Left ventricle myocardium superior (tissue), 1 donor: Measurements from ENCODE around the gene TERC. TPM values are rescaled to one million over a fixed set of nuclear protein-coding genes. Genes with fewer than 3 reads are reported as not detected.
"Not testable (repeated sequence)": the region's sequence is repeated elsewhere in the genome, so short reads cannot be mapped to it uniquely, and the experiment has no call there.

ENCODE experiments used
- ATAC-seq: fragments of 200-7000 bp; cut with Tn5 transposase; one replicate; pipeline ENCODE4 v1.9.1; 2020; ENCODE audit warnings: mild to moderate bottlenecking, moderate library complexity
- DNase-seq: peaks from one replicate; pipeline ENCODE4 v3.0.0-alpha.2; 2020
- intact Hi-C: fragments of 100-400 bp; cut with micrococcal nuclease; formaldehyde crosslinking; loops from one replicate; pipeline ENCODE4 v1.11.0; 2022
- total RNA-seq: library from RNA; stranded (reverse); fragmentation: NEBNext Ultra II Directional; extraction: Animal tissue kit (Norgen Biotek cat#: 25700); gene quantifications from one replicate; pipeline ENCODE4 v1.2.1, GENCODE V29; 2021
- donor health status: DM: no; HTN: yes; CAD: no; lungs with severe emphysema.

Gene TERC
- total RNA-seq, 1 donor from 2014 or later = 3.5 TPM

DNA sequence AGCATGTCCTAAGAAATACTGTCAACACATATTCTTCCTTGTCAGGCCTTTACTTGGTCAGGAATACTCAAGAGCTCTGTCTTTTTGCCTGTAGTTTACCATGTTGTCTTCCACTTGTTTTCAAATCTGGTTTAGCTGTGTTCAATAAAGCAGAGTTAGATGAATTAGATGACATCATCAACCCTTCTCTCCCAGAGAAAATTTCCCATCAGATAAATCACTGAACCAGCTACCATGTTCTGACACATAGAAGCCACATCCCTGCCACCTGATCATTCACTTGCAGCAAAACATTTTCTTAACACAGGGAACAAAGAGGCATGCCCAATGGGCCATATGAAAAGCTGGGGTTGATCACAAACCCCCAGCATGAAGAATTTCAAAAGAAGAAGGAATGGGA lies 42.1 kb downstream of the TERC start:
- no peak for DNase-seq
- intact Hi-C loops = no loop called here
- ATAC-seq = no peak

DNA sequence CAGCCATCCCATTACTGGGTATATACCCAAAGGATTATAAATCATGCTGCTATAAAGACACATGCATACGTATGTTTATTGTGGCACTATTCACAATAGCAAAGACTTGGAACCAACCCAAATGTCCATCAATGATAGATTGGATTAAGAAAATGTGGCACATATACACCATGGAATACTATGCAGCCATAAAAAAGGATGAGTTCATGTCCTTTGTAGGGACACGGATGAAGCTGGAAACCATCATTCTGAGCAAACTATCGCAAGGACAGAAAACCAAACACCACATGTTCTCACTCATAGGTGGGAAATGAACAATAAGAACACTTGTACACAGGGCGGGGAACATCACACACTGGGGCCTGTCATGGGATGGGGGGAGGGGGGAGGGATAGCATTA lies 46.4 kb downstream of the TERC start:
- DNase-seq, intact Hi-C loops, ATAC-seq: not testable (repeated sequence)

Other genes with a start within 250 kb of the TERC start
- 16.3 TPM for gene MECOM, start 101.3 kb downstream of the TERC start, total RNA-seq
- gene ACTRT3, start 4.5 kb upstream of the TERC start, total RNA-seq = 0.72 TPM
- gene MYNN, start 8.3 kb upstream of the TERC start, total RNA-seq = 13.2 TPM
- not detected for gene LRRIQ4, start 47.8 kb upstream of the TERC start, total RNA-seq
- 1.6 TPM for gene LRRC34, start 47.8 kb upstream of the TERC start, total RNA-seq
- gene LRRC31, start 104.9 kb upstream of the TERC start, total RNA-seq = not detected
- gene SAMD7, start 146.5 kb upstream of the TERC start, total RNA-seq = not detected
- 79.0 TPM for gene SEC62, start 201.7 kb upstream of the TERC start, total RNA-seq